Stomach (tissue), 4 donors: ENCODE measurements around the gene ATRX.

Source experiments
- POLR2AphosphoS5 ChIP-seq, 3 donors: sonication (generic); formaldehyde crosslinking; IDR thresholded peaks; one replicate each; pipeline ENCODE4 v1.6.1; 2016; ENCODE audit warnings: antibody characterized with exemption in 3 of 3
- TF ChIP-seq, protein P1 (sequence below), 7 experiments: fragments of 450-650 bp in 4 of 7; fragments of 200-600 bp in 3 of 7; sonication (generic) in 3 of 7; IDR thresholded peaks; one replicate each; pipeline ENCODE4 v1.5.1; 2016 to 2019; ENCODE audit warnings: antibody characterized with exemption in 7 of 7, control low read depth in 2 of 7, mild to moderate bottlenecking in 1 of 7

DNA sequence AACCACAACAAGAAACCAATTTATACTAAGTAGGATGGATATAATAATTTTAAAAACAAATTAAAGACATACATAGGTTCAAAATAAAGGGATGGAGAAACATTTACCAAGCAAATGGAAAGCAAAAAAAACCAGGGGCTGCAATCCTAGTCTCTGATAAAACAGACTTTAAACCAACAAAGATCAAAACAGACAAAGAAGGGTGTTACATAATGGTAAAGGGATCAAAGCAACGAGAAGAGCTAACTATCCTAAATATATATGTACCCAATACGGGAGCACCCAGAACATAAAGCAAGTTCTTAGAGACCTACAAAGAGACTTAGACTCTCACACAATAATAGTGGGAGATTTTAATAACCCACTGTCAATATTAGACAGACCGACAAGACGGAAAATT lies 66.6 kb downstream of the ATRX start:
- TF ChIP-seq, protein P1, sequence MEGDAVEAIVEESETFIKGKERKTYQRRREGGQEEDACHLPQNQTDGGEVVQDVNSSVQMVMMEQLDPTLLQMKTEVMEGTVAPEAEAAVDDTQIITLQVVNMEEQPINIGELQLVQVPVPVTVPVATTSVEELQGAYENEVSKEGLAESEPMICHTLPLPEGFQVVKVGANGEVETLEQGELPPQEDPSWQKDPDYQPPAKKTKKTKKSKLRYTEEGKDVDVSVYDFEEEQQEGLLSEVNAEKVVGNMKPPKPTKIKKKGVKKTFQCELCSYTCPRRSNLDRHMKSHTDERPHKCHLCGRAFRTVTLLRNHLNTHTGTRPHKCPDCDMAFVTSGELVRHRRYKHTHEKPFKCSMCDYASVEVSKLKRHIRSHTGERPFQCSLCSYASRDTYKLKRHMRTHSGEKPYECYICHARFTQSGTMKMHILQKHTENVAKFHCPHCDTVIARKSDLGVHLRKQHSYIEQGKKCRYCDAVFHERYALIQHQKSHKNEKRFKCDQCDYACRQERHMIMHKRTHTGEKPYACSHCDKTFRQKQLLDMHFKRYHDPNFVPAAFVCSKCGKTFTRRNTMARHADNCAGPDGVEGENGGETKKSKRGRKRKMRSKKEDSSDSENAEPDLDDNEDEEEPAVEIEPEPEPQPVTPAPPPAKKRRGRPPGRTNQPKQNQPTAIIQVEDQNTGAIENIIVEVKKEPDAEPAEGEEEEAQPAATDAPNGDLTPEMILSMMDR (IDR thresholded peaks at IDR 0.05), result no peak
- no peak for TF ChIP-seq POLR2AphosphoS5 (IDR thresholded peaks at IDR 0.05)
